Neural progenitor cell (in vitro differentiated cells): ENCODE results near the gene GNPAT. TPM values are rescaled to one million over a fixed set of nuclear protein-coding genes. Genes with fewer than 3 reads are reported as not detected.

Experiments
- DNase-seq: peaks from one replicate; pipeline ENCODE4 v3.0.0-alpha.2; 2016; ENCODE audit warnings: low spot score
- H2AFZ ChIP-seq: fragments of 200-600 bp; sonication (generic); replicated peaks from 2 replicates; pipeline ENCODE4 v1.6.1; 2016; ENCODE audit warnings: antibody characterized with exemption
- H3F3A ChIP-seq: fragments of 200-600 bp; sonication (generic); 2 replicates; pipeline ENCODE4 v1.6.1; 2016; ENCODE audit warnings: antibody characterized with exemption, low read depth
- H3K27ac ChIP-seq: fragments of 200-600 bp; sonication (generic); 2 replicates; pipeline ENCODE4 v1.5.1; 2016; ENCODE audit warnings: mild to moderate bottlenecking
- H3K27me3 ChIP-seq: fragments of 200-600 bp; sonication (generic); 2 replicates; pipeline ENCODE4 v1.6.1; 2016; ENCODE audit warnings: mild to moderate bottlenecking, moderate library complexity
- H3K36me3 ChIP-seq: fragments of 200-600 bp; sonication (generic); 2 replicates; pipeline ENCODE4 v1.5.1; 2016
- H3K4me1 ChIP-seq: fragments of 200-600 bp; sonication (generic); 2 replicates; pipeline ENCODE4 v1.6.1; 2016; ENCODE audit warnings: mixed run types
- H3K4me2 ChIP-seq: fragments of 200-600 bp; sonication (generic); 2 replicates; pipeline ENCODE4 v1.6.1; 2016
- H3K4me3 ChIP-seq: fragments of 200-600 bp; sonication (generic); 2 replicates; pipeline ENCODE4 v1.5.1; 2016
- H3K79me2 ChIP-seq: fragments of 200-600 bp; sonication (generic); 2 replicates; pipeline ENCODE4 v1.6.1; 2016; ENCODE audit warnings: low read depth
- H3K9ac ChIP-seq: fragments of 200-600 bp; sonication (generic); 2 replicates; pipeline ENCODE4 v1.6.1; 2016
- H3K9me3 ChIP-seq: fragments of 200-600 bp; sonication (generic); 2 replicates; pipeline ENCODE4 v1.5.1; 2016; ENCODE audit warnings: low read depth
- H4K20me1 ChIP-seq: fragments of 200-600 bp; sonication (generic); 2 replicates; pipeline ENCODE4 v1.6.1; 2016; ENCODE audit warnings: low read depth
- H3K27ac Mint-ChIP-seq: 3 replicates; pipeline ENCODE4 v1.8.0; 2021; ENCODE audit warnings: mixed read lengths
- H3K27me3 Mint-ChIP-seq: 2 replicates; pipeline ENCODE4 v1.8.0; 2022; ENCODE audit warnings: low read depth, mild to moderate bottlenecking, inconsistent platforms, moderate library complexity, mixed read lengths; ENCODE audit not compliant: insufficient read depth
- H3K36me3 Mint-ChIP-seq: 3 replicates; pipeline ENCODE4 v1.8.0; 2021; ENCODE audit warnings: mixed read lengths
- H3K4me1 Mint-ChIP-seq: 3 replicates; pipeline ENCODE4 v1.8.0; 2021; ENCODE audit warnings: mixed read lengths
- H3K4me3 Mint-ChIP-seq: 3 replicates; pipeline ENCODE4 v1.8.0; 2021; ENCODE audit warnings: mild to moderate bottlenecking, moderate library complexity, mixed read lengths
- H3K9me3 Mint-ChIP-seq: 3 replicates; pipeline ENCODE4 v1.8.0; 2020; ENCODE audit warnings: mixed read lengths
- EZH2 ChIP-seq: fragments of 200-600 bp; sonication (generic); IDR thresholded peaks from 2 replicates; pipeline ENCODE4 v1.6.1; 2017; ENCODE audit warnings: antibody characterized with exemption, mild to moderate bottlenecking, moderate library complexity
- EZH2phosphoT487 ChIP-seq: fragments of 200-600 bp; sonication (generic); IDR thresholded peaks from 2 replicates; pipeline ENCODE4 v1.6.1; 2017; ENCODE audit warnings: antibody characterized with exemption
- total RNA-seq: library from RNA; depleted of rRNA; stranded (reverse); fragments of >200 nt; gene quantifications from 2 replicates; pipeline ENCODE4 v1.2.3, GENCODE V29; 2015; ENCODE audit warnings: low replicate concordance
- TF ChIP-seq, protein P1 (sequence below): fragments of 200-600 bp; sonication (generic); IDR thresholded peaks from 2 replicates; pipeline ENCODE4 v1.5.1; 2017; ENCODE audit warnings: antibody characterized with exemption, mild to moderate bottlenecking

GNPAT gene
- total RNA-seq, 1 donor from 2014 or later, result 137 TPM

DNA sequence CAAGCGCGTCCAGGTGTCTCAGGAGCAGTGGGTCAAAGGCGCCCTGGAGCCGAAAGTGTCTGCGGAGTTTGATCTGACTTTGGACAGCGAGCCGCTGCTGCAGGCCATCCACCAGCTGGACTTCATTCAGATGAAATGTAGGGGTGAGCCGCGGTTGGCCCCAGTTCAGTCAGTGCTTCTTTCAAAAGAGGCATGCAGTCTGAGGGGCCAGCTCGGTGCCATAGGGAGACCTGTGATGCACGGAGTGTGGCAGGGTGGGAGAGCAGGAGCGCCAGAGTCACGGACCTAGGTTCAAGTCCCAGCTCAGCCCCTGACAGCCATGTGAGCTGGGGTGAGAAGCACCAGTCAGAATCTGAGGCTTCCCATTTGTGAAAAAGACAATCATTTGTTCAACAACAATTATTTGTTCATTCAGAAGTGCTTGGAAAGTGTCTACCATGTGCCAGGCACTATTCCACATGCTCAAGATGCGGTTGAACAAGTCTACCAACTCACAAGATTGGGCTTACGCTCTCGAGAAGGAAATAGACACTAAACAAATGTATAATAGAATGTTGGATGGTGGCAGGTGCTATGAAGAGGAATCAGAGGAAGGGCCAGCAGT lies 39.5 kb upstream of the GNPAT start:
- Histone ChIP-seq H3K79me2 (no peaks in the 10 kb centered on the region), H3F3A (no peaks in the 10 kb centered on the region), H2AFZ (no peak overlapping the region), H3K9me3 (no peaks in the 10 kb centered on the region), H3K4me1 (no peaks in the 10 kb centered on the region), H3K27ac (no peak overlapping the region), H3K36me3 (no peaks in the 10 kb centered on the region), H3K27me3 (peaks cover 63% of the 10 kb centered on the region), H3K9ac (no peak overlapping the region), H4K20me1 (no peaks in the 10 kb centered on the region), H3K4me3 (no peak overlapping the region), H3K4me2 (no peak overlapping the region)
- no peaks in the 10 kb centered on the region for H3K9me3 Mint-ChIP-seq
- no peak overlapping the region for H3K27ac Mint-ChIP-seq
- no peaks in the 10 kb centered on the region for H3K36me3 Mint-ChIP-seq
- no peak for DNase-seq
- peaks cover 4% of the 10 kb centered on the region for H3K4me1 Mint-ChIP-seq
- no peak overlapping the region for H3K4me3 Mint-ChIP-seq
- no peak for TF ChIP-seq EZH2phosphoT487
- no peak for TF ChIP-seq EZH2
- TF ChIP-seq, protein P1, sequence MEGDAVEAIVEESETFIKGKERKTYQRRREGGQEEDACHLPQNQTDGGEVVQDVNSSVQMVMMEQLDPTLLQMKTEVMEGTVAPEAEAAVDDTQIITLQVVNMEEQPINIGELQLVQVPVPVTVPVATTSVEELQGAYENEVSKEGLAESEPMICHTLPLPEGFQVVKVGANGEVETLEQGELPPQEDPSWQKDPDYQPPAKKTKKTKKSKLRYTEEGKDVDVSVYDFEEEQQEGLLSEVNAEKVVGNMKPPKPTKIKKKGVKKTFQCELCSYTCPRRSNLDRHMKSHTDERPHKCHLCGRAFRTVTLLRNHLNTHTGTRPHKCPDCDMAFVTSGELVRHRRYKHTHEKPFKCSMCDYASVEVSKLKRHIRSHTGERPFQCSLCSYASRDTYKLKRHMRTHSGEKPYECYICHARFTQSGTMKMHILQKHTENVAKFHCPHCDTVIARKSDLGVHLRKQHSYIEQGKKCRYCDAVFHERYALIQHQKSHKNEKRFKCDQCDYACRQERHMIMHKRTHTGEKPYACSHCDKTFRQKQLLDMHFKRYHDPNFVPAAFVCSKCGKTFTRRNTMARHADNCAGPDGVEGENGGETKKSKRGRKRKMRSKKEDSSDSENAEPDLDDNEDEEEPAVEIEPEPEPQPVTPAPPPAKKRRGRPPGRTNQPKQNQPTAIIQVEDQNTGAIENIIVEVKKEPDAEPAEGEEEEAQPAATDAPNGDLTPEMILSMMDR, result no peak
- H3K27me3 Mint-ChIP-seq, result peaks cover 17% of the 10 kb centered on the region

DNA sequence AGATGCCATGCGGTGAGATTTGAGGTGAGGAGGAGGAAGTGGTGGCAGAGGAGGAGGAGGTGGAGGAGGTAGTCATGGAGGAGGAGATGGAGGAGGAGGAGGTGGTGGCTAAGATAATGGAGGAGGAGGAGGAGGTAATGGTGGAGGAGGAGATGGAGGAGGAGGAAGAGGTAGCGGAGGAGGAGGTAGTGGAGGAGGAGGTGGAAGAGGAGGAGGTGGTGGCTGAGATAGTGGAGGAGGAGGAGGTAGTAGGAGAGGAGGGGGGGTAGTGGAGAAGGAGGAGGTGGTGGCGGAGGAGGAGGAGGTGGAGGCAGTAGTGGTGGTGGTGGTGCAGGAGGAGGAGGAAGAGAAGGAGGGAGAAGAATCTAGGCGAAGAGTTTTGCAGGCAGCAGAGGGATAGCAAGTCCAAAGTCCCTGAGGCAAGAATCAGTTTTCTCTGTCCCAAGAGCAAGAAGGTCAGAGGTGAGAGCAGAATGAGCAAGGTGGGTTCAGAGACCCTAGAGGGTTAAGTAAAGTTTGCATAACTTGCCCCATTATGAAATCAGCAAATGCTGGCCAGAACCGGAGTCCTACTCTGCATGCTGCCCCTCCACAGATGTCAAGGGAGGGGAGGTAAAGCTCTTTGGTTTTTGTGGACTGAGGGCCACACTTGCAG lies 38.9 kb upstream of the GNPAT start:
- Mint-ChIP-seq H3K27me3 (peaks cover 17% of the 10 kb centered on the region), H3K9me3 (no peaks in the 10 kb centered on the region), H3K36me3 (no peaks in the 10 kb centered on the region), H3K4me1 (peaks cover 4% of the 10 kb centered on the region), H3K27ac (no peak overlapping the region), H3K4me3 (no peak overlapping the region)
- Histone ChIP-seq H4K20me1 (no peaks in the 10 kb centered on the region), H3K4me2 (no peak overlapping the region), H3K4me1 (no peaks in the 10 kb centered on the region), H3K27me3 (peaks cover 63% of the 10 kb centered on the region), H3K27ac (no peak overlapping the region), H3K36me3 (no peaks in the 10 kb centered on the region), H3F3A (no peaks in the 10 kb centered on the region), H3K4me3 (no peak overlapping the region), H2AFZ (no peak overlapping the region), H3K9ac (no peak overlapping the region), H3K79me2 (no peaks in the 10 kb centered on the region), H3K9me3 (no peaks in the 10 kb centered on the region)
- DNase-seq, result no peak
- TF ChIP-seq, protein P1, result no peak
- TF ChIP-seq EZH2phosphoT487, result no peak
- TF ChIP-seq EZH2, result no peak

DNA sequence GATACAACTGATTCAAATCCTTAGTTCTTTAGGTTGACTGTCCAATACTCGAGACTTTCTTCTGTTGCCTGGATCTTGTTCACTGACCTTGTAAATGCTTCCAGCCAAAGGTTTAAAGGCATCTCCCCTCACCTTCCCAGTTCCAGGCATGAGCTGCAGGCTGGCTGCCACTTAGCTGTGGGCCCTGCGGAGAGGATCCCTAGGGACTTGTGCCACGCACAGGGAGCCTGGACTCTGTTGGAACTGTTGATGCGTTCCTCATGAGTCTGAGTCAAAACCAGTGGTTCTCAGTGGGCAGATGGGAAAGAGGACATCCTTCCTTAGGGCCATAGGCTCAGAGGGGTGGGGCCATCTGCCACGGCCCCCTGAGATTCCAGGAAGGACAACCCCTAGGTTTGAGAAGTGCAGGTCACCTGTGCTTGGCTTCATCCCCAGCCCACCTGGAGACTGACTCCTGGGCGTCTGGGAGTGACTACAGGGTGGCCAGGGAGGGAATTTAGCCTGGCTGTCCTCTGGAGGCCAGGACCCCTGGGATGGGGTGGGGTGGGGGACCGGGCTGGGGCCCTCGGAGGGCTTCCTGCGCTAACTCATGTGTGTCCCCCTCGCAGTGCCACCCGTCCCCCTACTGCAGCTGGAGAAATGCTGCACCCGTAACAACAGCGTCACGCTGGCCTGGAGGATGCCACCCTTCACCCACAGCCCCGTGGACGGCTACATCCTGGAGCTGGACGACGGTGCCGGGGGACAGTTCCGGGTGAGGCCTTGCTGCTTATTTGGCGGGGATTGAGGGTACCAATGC lies 37.6 kb upstream of the GNPAT start:
- H3K27me3 Mint-ChIP-seq, result peaks cover 14% of the 10 kb centered on the region

More for the DNA sequence above, 37.6 kb upstream of the GNPAT start:
- H3K4me3 Mint-ChIP-seq, result no peak overlapping the region
- Histone ChIP-seq H3K27ac (no peak overlapping the region), H3K9me3 (no peaks in the 10 kb centered on the region), H3K27me3 (peaks cover 63% of the 10 kb centered on the region), H4K20me1 (no peaks in the 10 kb centered on the region), H3K36me3 (no peaks in the 10 kb centered on the region), H3K79me2 (no peaks in the 10 kb centered on the region), H3K9ac (no peak overlapping the region), H3K4me1 (no peaks in the 10 kb centered on the region), H3K4me3 (no peak overlapping the region), H2AFZ (no peak overlapping the region), H3F3A (no peaks in the 10 kb centered on the region), H3K4me2 (no peak overlapping the region)
- no peak overlapping the region for H3K27ac Mint-ChIP-seq
- TF ChIP-seq EZH2, result no peak
- no peak for TF ChIP-seq EZH2phosphoT487
- TF ChIP-seq, protein P1, result no peak
- H3K36me3 Mint-ChIP-seq, result no peaks in the 10 kb centered on the region
- no peaks in the 10 kb centered on the region for H3K9me3 Mint-ChIP-seq
- DNase-seq, result no peak
- H3K4me1 Mint-ChIP-seq, result peaks cover 4% of the 10 kb centered on the region
